ENCODE measurements around the gene TMEM205.

DNA sequence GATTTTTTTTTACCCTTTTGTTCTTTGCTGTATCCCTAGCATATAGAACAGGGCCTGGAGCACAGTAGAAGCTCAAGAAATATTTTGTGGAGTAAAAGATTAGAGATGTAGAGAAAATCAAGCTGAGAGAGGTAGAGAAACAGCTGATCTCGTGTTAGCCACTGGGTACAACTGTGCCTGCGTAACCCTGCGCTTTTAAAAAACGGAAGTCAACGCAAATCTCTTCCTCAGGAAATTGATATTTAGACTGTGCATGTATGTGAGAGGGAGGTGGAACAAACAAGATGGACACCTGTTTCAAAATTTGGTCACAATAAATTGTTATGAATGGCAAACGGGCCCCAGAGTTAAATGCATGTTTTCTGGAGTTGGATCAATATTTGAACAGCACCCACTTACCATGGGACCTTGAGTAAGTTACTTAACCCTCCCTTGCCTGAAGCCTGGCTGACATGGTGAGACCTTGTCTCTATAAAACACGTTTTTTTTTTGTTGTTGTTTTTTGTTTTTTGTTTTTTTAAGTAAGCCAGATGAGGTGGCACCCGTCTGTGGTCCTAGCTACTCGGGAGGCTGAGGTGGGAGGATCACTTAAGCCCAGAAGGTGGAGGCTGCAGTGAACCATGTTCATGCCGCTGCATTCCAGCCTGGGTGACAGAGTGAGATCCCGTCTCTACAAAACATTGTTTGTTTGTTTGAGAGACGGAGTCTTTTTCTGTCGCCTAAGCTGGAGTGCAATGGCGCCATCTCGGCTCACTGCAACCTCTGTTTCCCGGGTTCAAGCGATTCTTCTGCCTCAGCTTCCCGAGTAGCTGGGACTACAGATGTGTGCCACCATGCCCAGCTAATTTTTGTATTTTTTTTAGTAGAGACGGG, 41.3 kb upstream of the TMEM205 start:
- TF ChIP-seq, protein P1, sequence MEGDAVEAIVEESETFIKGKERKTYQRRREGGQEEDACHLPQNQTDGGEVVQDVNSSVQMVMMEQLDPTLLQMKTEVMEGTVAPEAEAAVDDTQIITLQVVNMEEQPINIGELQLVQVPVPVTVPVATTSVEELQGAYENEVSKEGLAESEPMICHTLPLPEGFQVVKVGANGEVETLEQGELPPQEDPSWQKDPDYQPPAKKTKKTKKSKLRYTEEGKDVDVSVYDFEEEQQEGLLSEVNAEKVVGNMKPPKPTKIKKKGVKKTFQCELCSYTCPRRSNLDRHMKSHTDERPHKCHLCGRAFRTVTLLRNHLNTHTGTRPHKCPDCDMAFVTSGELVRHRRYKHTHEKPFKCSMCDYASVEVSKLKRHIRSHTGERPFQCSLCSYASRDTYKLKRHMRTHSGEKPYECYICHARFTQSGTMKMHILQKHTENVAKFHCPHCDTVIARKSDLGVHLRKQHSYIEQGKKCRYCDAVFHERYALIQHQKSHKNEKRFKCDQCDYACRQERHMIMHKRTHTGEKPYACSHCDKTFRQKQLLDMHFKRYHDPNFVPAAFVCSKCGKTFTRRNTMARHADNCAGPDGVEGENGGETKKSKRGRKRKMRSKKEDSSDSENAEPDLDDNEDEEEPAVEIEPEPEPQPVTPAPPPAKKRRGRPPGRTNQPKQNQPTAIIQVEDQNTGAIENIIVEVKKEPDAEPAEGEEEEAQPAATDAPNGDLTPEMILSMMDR (IDR thresholded peaks at IDR 0.05) = no peak
- no peak for TF ChIP-seq POLR2A (IDR thresholded peaks at IDR 0.05)
